Left cardiac atrium (tissue), 4 donors: ENCODE measurements around the gene EFCAB9. TPM values are rescaled to one million over a fixed set of nuclear protein-coding genes. Genes with fewer than 3 reads are reported as not detected.
"Not testable (repeated sequence)": the region's sequence is repeated elsewhere in the genome, so short reads cannot be mapped to it uniquely, and the experiment has no call there.

Experiments
- ATAC-seq, 2 donors: fragments of 200-7000 bp; cut with Tn5 transposase; one replicate each; pipeline ENCODE4 v1.9.1; 2020; ENCODE audit warnings: mild to moderate bottlenecking in 2 of 2, moderate library complexity in 2 of 2
- DNase-seq: peaks from one replicate; pipeline ENCODE4 v3.0.0-alpha.2; 2020
- intact Hi-C, 2 donors: fragments of 100-400 bp; cut with DNase I; formaldehyde crosslinking; loops; one replicate each; pipeline versions ENCODE4 v1.14.1 to v1.15.1; 2022 to 2023
- total RNA-seq, 2 donors: library from RNA; stranded (reverse); fragmentation: NEBNext Ultra II Directional; extraction: Animal tissue kit (Norgen Biotek cat#: 25700); gene quantifications; one replicate each; pipeline ENCODE4 v1.2.1, GENCODE V29; 2021
- donor health status: DM: no; HTN: yes; CAD: no.
- donor health status: DM: no; HTN: yes; CAD: no; lungs with severe emphysema.
- donor health status: DM: yes; HTN: yes; CAD: no.
- donor health status: Dilated cardiomyopathy.

The EFCAB9 gene
- total RNA-seq, 2 donors from 2014 or later = not detected

- DNase-seq (no peak), ATAC-seq (no peak)
- intact Hi-C loops = loop anchor here (5.0 kb wide), 2 partner anchors 78 to 97 kb away; partner anchors contain the start of gene UBTD2 (in 1 of the 2)
Observed at GRCh38 chr5:172185096-172185461, 8.9 kb upstream of the EFCAB9 start.

DNA sequence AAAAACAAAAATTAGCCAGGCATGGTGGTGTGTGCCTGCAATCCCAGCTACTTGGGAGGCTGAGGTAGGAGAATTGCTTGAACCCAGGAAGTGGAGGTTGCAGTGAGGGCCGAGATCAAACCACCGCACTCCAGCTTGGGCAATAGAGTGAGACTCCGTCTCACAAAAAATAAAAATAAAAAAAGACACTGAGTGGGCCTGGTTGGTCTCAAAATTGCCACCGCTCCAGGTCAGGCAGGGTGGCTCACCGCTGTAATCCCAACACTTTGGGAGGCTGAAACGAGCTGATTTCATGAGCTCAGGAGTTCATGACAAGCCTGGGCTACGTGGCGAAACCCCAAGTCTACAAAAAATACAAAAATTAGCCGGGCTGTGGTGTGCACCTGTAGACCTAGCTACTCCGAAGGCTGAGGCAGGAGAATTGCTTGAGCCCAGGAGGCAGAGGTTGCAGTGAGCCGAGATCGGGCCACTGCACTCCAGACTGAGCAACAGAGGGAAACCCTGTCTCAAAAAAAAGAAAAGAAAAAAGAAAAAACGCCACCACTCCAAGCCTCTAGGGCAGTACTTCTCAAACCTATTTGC is 7.8 kb upstream of the EFCAB9 start:
- ATAC-seq (no peak), DNase-seq (no peak)
- intact Hi-C loops = loop anchor here (5.0 kb wide), 2 partner anchors 79 to 96 kb away; partner anchors contain the start of gene UBTD2 (in 1 of the 2)

DNA sequence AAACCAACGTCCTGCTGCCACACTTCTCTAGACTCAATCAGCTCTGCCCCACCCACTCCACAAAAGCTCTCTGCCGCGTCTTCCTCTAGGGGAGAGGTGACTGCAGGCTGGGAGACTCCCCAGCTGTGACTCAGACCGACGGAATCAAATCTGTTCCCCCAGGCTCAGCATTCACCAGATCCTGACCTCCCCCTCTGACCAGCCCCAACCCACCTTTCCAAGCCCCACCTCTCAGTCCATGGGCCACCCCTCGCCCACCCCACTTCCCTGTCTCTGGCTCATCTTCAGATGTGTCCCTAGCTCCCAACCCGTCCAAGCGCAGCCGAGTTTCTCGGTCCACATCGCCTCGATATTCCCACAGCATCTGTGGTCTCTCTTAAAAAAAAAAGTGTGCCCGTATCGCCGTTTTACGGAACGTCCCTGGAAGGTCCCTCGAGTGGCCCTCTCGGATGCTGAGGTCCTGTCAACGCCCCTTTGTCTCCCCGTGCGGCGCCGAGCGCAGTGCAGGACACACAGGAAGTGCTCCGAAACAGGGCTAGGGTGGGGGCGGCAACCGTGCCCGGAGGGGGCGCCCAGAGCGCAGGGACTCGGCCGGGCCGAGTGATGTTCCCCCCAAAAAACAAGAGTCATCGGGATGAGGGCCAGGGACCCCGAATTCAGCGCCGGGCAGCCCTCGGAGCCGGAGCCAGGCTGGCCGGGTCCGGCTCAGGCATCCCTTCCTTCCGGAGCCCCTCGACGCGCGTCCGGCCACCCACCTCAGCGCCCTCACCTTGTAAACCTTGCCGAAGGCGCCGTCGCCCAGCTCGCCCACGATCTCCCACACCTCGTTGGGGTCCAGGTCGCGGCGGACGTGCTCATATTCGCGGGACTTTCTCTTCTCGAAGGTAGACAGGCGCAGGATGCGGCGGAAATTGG is 6.6 kb upstream of the EFCAB9 start:
- intact Hi-C loops = loop anchor here (2.0 to 5.0 kb wide), 3 partner anchors 80 to 95 kb away; partner anchors contain the start of gene UBTD2 (in 1 of the 2)
- ATAC-seq (peak; percentile 18 to 55), DNase-seq (peak; percentile 66)

DNA sequence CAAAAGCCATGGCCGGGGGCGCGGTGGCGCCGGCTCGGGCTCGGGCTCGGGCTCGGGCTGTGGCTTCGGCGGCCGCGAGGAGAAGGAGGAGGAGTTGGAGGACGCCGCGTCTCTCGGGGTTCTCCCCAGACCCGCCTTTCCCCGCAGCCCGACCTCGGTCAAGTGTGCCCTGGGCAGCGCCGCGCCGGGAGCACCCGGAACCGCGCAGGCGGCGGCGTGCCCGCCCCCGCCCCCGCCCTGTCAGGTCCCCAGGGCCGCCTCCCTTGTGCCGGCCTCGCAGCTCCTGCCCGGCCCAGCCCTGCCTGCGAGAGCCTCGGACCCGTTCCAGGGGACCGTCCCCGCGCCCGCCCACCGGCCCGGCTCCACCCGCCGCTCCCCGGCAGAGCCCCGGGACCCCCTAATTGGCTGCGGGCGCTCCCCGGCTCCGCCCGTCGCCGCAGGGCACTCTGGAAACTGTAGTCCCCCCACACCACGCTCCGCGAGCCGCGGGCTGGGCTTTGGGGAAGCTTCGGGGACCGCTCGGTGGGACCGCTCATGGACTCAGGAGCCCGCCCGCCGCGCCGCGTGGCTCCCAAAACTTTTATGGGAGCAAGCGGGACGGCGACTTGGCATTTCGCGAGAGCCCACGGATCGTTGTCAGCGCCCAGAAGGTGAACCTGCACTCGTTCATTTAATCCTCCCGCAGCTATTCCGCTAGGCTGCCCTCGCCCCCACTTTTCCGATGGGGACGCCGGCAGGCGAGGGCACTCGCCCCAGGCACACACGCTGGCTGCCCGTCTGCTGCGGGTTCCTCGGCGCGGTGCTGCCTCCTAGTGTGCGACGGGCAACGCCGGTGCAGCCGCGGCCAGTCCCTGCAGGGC is 5.7 kb upstream of the EFCAB9 start, which contains the start of gene STK10:
Gene STK10 (minus strand): TSS at position 192 of the 860 bp plus-strand sequence. CDS start 182 bp downstream, at position 10.
- intact Hi-C loops = loop anchor here (2.0 to 5.0 kb wide), 3 partner anchors 81 to 94 kb away; partner anchors contain the start of gene UBTD2 (in 1 of the 2)
- DNase-seq (peak; percentile 95), ATAC-seq (peak; percentile 95 to 96)

GRCh38 chr5:172188893-172189692 is 4.9 kb upstream of the EFCAB9 start:
- no peak for ATAC-seq
- no peak for DNase-seq
- intact Hi-C loops = loop anchor here (2.0 to 5.0 kb wide), 3 partner anchors 82 to 93 kb away; partner anchors contain the start of gene UBTD2 (in 1 of the 2)

GRCh38 chr5:172189693-172190296 is 4.2 kb upstream of the EFCAB9 start:
- DNase-seq = no peak
- ATAC-seq = no peak
- intact Hi-C loops = loop anchor here (2.0 to 5.0 kb wide), 3 partner anchors 82 to 93 kb away; partner anchors contain the start of gene UBTD2 (in 1 of the 2)

- ATAC-seq = no peak
- DNase-seq = no peak
- intact Hi-C loops = no loop called here
Observed at GRCh38 chr5:172194985-172195774, 1.2 kb downstream of the EFCAB9 start.

GRCh38 chr5:172197775-172198174 is 3.8 kb downstream of the EFCAB9 start:
- intact Hi-C loops = not testable (repeated sequence)

DNA sequence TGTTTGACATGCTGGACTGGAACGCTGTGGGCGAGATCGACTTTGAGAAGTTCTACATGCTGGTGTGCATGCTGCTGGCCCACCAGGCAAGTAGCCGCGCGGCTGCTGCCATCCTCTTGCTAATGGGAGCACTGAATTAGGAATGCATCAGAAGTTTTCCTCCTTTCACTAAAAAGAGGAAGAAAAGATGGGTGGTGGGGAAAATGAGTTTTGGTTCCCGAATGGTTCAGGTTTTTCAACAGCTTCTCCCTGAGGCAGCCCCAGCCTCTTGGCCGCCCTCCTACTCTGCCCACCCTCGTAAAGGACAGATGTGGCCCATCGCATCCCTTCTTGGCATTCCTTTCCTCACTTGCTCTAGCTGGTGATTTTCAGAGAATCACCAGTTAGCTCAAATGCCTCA is 5.5 kb downstream of the EFCAB9 start:
- no peak for ATAC-seq
- no peak for DNase-seq
- intact Hi-C loops = no loop called here

More at GRCh38 chr5:172197775-172198174, 3.8 kb downstream of the EFCAB9 start:
- not testable (repeated sequence) for ATAC-seq, DNase-seq

- DNase-seq (no peak), ATAC-seq (no peak)
- intact Hi-C loops = no loop called here
Observed at GRCh38 chr5:172200476-172200875, 6.5 kb downstream of the EFCAB9 start.

- ATAC-seq, DNase-seq, intact Hi-C loops: not testable (repeated sequence)
Observed at GRCh38 chr5:172205984-172206383, 12.0 kb downstream of the EFCAB9 start.

- DNase-seq = no peak
- intact Hi-C loops = no loop called here
- ATAC-seq = no peak
Observed at GRCh38 chr5:172207511-172207910, 13.5 kb downstream of the EFCAB9 start.

- ATAC-seq = no peak
- intact Hi-C loops = no loop called here
- DNase-seq = no peak
Observed at GRCh38 chr5:172209714-172210113, 15.7 kb downstream of the EFCAB9 start.

DNA sequence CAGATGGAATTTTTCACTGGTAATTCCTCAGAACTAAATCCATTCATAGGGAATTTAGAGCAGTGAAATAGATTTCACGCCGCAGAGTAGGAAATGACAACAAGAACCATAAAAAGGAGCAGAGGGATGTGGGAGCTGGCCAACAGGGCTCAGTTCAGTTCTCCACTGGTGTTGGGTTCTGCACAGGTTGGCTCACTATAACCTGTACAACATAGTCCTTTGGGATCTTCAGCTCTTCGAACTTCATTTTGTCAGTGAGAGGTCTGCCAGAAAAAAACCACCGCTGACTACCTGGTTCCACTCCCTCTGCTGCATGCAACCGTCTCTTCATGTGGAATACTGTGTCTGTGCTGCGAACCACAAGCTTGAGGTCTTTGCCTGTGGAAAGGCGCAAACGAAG is 17.7 kb downstream of the EFCAB9 start:
- DNase-seq (no peak), ATAC-seq (no peak)
- intact Hi-C loops = no loop called here

DNA sequence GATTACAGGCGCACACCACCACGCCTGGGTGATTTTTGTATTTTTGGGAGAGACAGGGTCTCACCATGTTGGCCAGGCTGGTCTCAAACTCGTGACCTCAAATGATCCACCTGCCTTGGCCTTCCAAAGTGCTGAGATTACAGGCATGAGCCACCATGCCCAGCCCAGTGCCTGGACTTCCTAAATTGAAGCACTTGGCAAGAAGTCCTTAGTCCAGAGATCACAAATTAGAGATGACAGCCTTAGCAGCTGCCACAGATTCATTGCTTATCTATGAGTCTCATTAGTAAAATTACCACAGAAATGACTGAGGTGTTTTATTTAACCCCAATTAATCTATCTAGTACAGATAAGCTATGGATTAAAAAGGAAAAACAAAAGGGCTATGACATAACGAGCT is 19.2 kb downstream of the EFCAB9 start:
- DNase-seq (no peak), ATAC-seq (no peak)
- intact Hi-C loops = no loop called here

DNA sequence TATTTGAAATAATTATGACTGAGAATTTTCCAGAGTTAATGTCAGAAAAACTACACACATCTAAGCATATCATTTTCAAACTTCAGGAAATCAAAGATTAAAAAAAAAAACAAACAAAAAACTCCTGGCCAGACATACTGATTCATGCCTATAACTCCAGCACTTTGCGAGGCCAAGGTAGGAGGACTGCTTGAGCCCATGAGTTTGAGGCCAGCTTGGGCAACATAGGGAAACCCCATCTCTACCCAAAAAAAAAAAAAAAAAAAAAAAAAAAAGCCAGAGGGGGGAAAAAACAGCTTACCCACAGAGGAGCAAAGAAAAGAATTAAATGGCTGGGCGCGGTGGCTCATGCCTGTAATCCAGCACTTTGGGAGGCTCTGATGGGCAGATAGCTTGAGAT is 22.4 kb downstream of the EFCAB9 start:
- ATAC-seq = no peak
- no peak for DNase-seq
- intact Hi-C loops = no loop called here

- DNase-seq = no peak
- intact Hi-C loops = no loop called here
- no peak for ATAC-seq
Observed at GRCh38 chr5:172219296-172219695, 25.3 kb downstream of the EFCAB9 start.
